ENCODE results near the gene RBPJL.

DNA sequence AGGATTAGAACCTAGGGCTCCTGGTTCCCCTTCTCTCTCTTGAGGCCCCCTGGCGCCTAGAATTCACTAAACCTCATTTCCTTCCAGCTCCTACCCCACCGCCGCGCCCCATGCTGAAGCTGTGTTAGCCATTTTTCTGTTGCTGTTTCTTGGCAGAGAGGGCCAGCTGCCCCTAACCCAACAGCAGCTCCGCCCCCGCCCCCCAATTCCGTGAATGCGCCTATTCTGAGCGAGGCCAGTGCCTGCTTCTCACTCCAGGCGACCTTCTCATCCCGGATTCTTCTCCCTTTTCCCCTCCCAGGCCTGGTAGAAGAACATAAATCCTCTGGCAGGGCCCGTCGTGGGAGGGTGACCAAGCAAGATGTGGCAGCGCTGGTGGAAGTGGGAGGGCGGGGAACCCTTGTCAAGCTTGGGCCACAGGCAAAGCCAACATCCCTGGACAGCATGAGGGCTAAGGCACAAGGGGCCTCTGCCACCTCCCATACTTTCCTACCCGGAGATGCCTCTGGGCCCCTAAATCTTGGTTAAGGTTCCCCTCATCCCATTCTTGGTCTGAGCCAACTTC, 518 bp downstream of the RBPJL start:
- TF ChIP-seq, protein P1, sequence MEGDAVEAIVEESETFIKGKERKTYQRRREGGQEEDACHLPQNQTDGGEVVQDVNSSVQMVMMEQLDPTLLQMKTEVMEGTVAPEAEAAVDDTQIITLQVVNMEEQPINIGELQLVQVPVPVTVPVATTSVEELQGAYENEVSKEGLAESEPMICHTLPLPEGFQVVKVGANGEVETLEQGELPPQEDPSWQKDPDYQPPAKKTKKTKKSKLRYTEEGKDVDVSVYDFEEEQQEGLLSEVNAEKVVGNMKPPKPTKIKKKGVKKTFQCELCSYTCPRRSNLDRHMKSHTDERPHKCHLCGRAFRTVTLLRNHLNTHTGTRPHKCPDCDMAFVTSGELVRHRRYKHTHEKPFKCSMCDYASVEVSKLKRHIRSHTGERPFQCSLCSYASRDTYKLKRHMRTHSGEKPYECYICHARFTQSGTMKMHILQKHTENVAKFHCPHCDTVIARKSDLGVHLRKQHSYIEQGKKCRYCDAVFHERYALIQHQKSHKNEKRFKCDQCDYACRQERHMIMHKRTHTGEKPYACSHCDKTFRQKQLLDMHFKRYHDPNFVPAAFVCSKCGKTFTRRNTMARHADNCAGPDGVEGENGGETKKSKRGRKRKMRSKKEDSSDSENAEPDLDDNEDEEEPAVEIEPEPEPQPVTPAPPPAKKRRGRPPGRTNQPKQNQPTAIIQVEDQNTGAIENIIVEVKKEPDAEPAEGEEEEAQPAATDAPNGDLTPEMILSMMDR (IDR thresholded peaks at IDR 0.05), result no peak
- TF ChIP-seq POLR2A (IDR thresholded peaks at IDR 0.05), result no peak

Data from testis (tissue), 2 donors.